ENCODE data around the gene GRID1.

DNA sequence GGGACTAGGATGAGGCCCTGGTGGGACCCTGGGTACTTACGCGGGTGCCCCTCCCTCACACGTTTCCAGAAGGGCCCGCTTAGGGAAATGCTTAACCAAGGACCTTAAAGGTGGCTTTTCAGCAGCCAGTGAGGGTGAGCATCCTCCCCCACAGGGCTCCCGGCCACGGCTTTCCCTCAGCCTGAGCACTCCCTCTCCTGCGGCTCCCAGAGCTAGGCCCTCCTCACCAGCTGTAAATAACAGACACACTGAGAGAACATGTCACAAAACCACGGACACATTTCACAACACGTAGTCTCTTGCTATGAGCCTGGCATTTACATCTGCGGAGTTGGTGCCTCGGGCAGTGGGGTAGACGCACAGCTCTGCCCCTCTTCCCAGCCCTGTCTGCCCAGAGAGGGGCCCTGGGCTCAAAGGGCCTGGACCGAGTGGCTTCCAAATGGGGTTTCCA lies 25.2 kb downstream of the GRID1 start:
- TF ChIP-seq, protein P1, sequence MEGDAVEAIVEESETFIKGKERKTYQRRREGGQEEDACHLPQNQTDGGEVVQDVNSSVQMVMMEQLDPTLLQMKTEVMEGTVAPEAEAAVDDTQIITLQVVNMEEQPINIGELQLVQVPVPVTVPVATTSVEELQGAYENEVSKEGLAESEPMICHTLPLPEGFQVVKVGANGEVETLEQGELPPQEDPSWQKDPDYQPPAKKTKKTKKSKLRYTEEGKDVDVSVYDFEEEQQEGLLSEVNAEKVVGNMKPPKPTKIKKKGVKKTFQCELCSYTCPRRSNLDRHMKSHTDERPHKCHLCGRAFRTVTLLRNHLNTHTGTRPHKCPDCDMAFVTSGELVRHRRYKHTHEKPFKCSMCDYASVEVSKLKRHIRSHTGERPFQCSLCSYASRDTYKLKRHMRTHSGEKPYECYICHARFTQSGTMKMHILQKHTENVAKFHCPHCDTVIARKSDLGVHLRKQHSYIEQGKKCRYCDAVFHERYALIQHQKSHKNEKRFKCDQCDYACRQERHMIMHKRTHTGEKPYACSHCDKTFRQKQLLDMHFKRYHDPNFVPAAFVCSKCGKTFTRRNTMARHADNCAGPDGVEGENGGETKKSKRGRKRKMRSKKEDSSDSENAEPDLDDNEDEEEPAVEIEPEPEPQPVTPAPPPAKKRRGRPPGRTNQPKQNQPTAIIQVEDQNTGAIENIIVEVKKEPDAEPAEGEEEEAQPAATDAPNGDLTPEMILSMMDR (IDR thresholded peaks at IDR 0.05; ENCODE audit: insufficient read depth, low read depth, low read length) = no peak
- no peak for TF ChIP-seq EZH2 (IDR thresholded peaks at IDR 0.05; ENCODE audit: insufficient read depth, low read length)
